A673 (cell line): ENCODE data around the gene SPATS2.

Experiments used
- EZH2 ChIP-seq: fragments of 200-600 bp; sonication (generic); IDR thresholded peaks from 2 replicates; pipeline ENCODE4 v1.6.1; 2017; ENCODE audit warnings: borderline replicate concordance, low read depth, mild to moderate bottlenecking, mixed read lengths, antibody characterized with exemption, low read length; ENCODE audit not compliant: poor library complexity, severe bottlenecking
- TF ChIP-seq, protein P1 (sequence below): fragments of 300-800, 200-600 bp; sonication (generic); conservative IDR thresholded peaks from 2 replicates; pipeline ENCODE4 v1.5.1; 2017; ENCODE audit warnings: low read depth, mild to moderate bottlenecking, antibody characterized with exemption, low read length, moderate library complexity, mixed read lengths

DNA sequence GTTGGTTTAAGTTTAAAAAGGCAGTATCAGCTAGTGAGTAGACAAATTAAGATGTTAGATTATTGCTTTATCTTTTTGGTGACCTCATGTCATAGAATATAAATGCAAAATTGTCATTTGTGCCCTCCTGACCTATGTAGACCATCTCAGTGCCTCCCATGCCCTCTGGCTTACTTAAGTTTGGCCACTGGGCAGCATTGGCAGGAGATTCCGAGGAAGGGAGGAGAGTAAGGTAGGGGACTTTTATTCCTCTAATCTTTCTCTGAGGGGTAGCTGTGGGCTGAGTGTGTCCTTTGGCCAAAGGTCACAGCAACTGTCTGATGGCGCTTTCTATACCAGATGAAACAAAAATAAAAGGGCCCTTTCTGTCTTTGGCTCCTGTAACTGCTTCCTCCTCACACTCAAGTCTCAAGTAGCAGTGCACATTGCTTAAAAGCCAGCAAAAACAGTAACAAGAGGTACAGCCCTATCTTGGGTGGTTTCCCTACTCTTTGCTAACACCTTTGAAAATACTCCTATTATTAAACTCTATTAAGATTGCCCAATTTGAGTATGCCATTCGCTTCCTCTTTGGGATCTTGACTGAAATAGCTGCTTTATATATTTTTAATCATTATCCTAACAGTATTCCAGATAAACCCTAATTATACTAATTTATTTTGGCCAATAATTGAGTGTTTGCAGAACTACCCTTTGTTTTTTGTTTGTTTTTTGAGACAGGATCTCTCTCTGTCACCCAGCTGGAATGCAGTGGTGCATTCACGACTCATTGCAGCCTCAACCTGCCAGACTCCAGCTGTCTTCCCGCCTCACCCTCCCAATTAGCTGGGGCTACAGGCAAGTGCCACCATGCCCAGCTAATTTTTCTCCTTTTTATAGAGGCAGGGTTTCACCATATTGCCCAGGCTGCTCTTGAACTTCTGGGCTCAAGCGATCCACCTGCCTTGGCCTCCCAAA is 115.1 kb downstream of the SPATS2 start:
- TF ChIP-seq, protein P1, sequence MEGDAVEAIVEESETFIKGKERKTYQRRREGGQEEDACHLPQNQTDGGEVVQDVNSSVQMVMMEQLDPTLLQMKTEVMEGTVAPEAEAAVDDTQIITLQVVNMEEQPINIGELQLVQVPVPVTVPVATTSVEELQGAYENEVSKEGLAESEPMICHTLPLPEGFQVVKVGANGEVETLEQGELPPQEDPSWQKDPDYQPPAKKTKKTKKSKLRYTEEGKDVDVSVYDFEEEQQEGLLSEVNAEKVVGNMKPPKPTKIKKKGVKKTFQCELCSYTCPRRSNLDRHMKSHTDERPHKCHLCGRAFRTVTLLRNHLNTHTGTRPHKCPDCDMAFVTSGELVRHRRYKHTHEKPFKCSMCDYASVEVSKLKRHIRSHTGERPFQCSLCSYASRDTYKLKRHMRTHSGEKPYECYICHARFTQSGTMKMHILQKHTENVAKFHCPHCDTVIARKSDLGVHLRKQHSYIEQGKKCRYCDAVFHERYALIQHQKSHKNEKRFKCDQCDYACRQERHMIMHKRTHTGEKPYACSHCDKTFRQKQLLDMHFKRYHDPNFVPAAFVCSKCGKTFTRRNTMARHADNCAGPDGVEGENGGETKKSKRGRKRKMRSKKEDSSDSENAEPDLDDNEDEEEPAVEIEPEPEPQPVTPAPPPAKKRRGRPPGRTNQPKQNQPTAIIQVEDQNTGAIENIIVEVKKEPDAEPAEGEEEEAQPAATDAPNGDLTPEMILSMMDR, result no peak
- TF ChIP-seq EZH2, result no peak
